Sigmoid colon (tissue), 7 donors: ENCODE measurements around the gene AP5B1. TPM values are rescaled to one million over a fixed set of nuclear protein-coding genes. Genes with fewer than 3 reads are reported as not detected.
A peak's percentile ranks its signal among the peaks of the same experiment; 100 is the strongest.
"Not testable (repeated sequence)": the region's sequence is repeated elsewhere in the genome, so short reads cannot be mapped to it uniquely, and the experiment has no call there.

Experiments
- DNase-seq: peaks from one replicate; pipeline ENCODE4 v3.0.0-alpha.2; 2019
- H3K27ac ChIP-seq, 4 donors: fragments of 200-600 bp; sonication (generic); one replicate each; pipeline ENCODE4 v1.5.1; 2016 to 2019; ENCODE audit warnings: mild to moderate bottlenecking in 1 of 4
- H3K27me3 ChIP-seq, 3 donors: fragments of 200-600 bp; sonication (generic); one replicate each; pipeline ENCODE4 v1.5.1; 2019; ENCODE audit warnings: mild to moderate bottlenecking in 1 of 3
- H3K36me3 ChIP-seq, 4 donors: fragments of 200-600 bp; sonication (generic); one replicate each; pipeline ENCODE4 v1.5.1; 2016 to 2019
- H3K4me1 ChIP-seq, 4 donors: fragments of 200-600 bp; sonication (generic); one replicate each; pipeline ENCODE4 v1.5.1; 2017 to 2019
- H3K4me3 ChIP-seq, 4 donors: fragments of 200-600 bp; sonication (generic); one replicate each; pipeline ENCODE4 v1.5.1; 2017 to 2019; ENCODE audit warnings: mild to moderate bottlenecking in 2 of 4, moderate library complexity in 1 of 4
- H3K9me3 ChIP-seq, 4 donors: fragments of 200-600 bp in 3 of 4; sonication (generic) in 3 of 4; one replicate each; pipeline versions ENCODE4 v1.5.1 to v1.6.1; 2013 to 2019
- CTCF ChIP-seq, 4 experiments: fragments of 450-650 bp in 3 of 4; fragments of 200-600 bp in 1 of 4; IDR thresholded peaks; one replicate each; pipeline ENCODE4 v1.5.1; 2016 to 2019; ENCODE audit warnings: antibody characterized with exemption in 4 of 4, mild to moderate bottlenecking in 3 of 4, moderate library complexity in 2 of 4
- EP300 ChIP-seq, 4 donors: sonication (generic); formaldehyde crosslinking; IDR thresholded peaks; one replicate each; pipeline ENCODE4 v1.6.1; 2017; ENCODE audit warnings: antibody characterized with exemption in 4 of 4
- POLR2A ChIP-seq, 2 donors: fragments of 450-650 bp; IDR thresholded peaks; one replicate each; pipeline ENCODE4 v1.6.1; 2016; ENCODE audit warnings: antibody characterized with exemption in 2 of 2, mild to moderate bottlenecking in 2 of 2, moderate library complexity in 2 of 2
- POLR2AphosphoS5 ChIP-seq, 4 donors: sonication (generic); formaldehyde crosslinking; IDR thresholded peaks; one replicate each; pipeline ENCODE4 v1.6.1; 2017; ENCODE audit warnings: antibody characterized with exemption in 4 of 4
- WGBS, 2 donors: extraction: QIAGEN DNeasy Blood & Tissue Kit; methylation state at CpG; one replicate each; pipeline ENCODE4 v1.1.7; 2013; 5-methylcytosine and 5-hydroxymethylcytosine counted together
- intact Hi-C: fragments of 100-400 bp; cut with DNase I; formaldehyde crosslinking; loops from one replicate; pipeline ENCODE4 v1.15.1; 2023
- polyA plus RNA-seq, 3 donors: library from polyadenylated mRNA; stranded (reverse); fragments of 200-250 nt; gene quantifications; one replicate each; pipeline ENCODE4 v1.2.3, GENCODE V29; 2013
- total RNA-seq, 4 donors: library from RNA; depleted of rRNA; stranded (reverse); fragments of >200 nt; gene quantifications; one replicate each; pipeline ENCODE4 v1.1.0, GENCODE V29; 2016
- donor health status: healthy with polysubstance abuse.
- donor health status: Bipolar disorder and iron deficiency.
- donor health status: healthy.

AP5B1 gene
- total and polyA plus RNA-seq, 7 donors: 6.6 to 14.6 (median 9.0) TPM

GRCh38 chr11:65773784-65774411 lies 6.9 kb downstream of the AP5B1 start:
- intact Hi-C loops: no loop called here
- WGBS, 2 donors: 39 to 68% methylated on average over 8 of the region's 8 CpGs

GRCh38 chr11:65771589-65772112 lies 9.1 kb downstream of the AP5B1 start:
- 15 to 58% methylated on average over 6 of the region's 6 CpGs for WGBS, 2 donors
- no peak for DNase-seq
- Histone ChIP-seq H3K27ac (no peak overlapping the region), H3K27me3 (no peaks in the 10 kb centered on the region), H3K9me3 (no peaks in the 10 kb centered on the region), H3K36me3 (peaks cover 0 to 3% (median 0%) of the 10 kb centered on the region in 4 donors), H3K4me3 (no peak overlapping the region), H3K4me1 (no peaks in the 10 kb centered on the region)
- intact Hi-C loops: no loop called here
- no peak for TF ChIP-seq CTCF (IDR thresholded peaks at IDR 0.05)
- TF ChIP-seq POLR2AphosphoS5 (IDR thresholded peaks at IDR 0.05): no peak
- TF ChIP-seq POLR2A (IDR thresholded peaks at IDR 0.05): no peak
- no peak for TF ChIP-seq EP300 (IDR thresholded peaks at IDR 0.05)

More at GRCh38 chr11:65773784-65774411, 6.9 kb downstream of the AP5B1 start:
- no peaks in the 10 kb centered on the region for H3K27me3 ChIP-seq
- no peak overlapping the region for H3K27ac ChIP-seq
- H3K4me3 ChIP-seq: no peak overlapping the region
- no peak for TF ChIP-seq EP300 (IDR thresholded peaks at IDR 0.05)
- TF ChIP-seq CTCF (IDR thresholded peaks at IDR 0.05): no peak
- TF ChIP-seq POLR2A (IDR thresholded peaks at IDR 0.05): no peak
- TF ChIP-seq POLR2AphosphoS5 (IDR thresholded peaks at IDR 0.05): no peak
- peaks cover 0 to 25% (median 14%) of the 10 kb centered on the region in 4 donors for H3K36me3 ChIP-seq
- no peaks in the 10 kb centered on the region for H3K9me3 ChIP-seq
- DNase-seq: peak; percentile 24
- H3K4me1 ChIP-seq: peaks cover 0 to 12% (median 5%) of the 10 kb centered on the region in 4 donors

- 84 to 89% methylated on average over 12 of the region's 12 CpGs for WGBS, 2 donors
Observed at GRCh38 chr11:65770951-65771567, 9.7 kb downstream of the AP5B1 start.

GRCh38 chr11:65767806-65768205 lies 13.0 kb downstream of the AP5B1 start:
- H3K9me3 ChIP-seq, H3K27me3 ChIP-seq, H3K27ac ChIP-seq, DNase-seq, H3K36me3 ChIP-seq, H3K4me3 ChIP-seq, intact Hi-C loops, H3K4me1 ChIP-seq: not testable (repeated sequence)
- WGBS, 2 donors: 74 to 87% methylated on average over 5 of the region's 5 CpGs

More at GRCh38 chr11:65770951-65771567, 9.7 kb downstream of the AP5B1 start:
- H3K27me3 ChIP-seq: no peaks in the 10 kb centered on the region
- no peaks in the 10 kb centered on the region for H3K4me1 ChIP-seq
- no peak overlapping the region for H3K27ac ChIP-seq
- intact Hi-C loops: no loop called here
- no peak for TF ChIP-seq CTCF (IDR thresholded peaks at IDR 0.05)
- TF ChIP-seq POLR2A (IDR thresholded peaks at IDR 0.05): no peak
- TF ChIP-seq EP300 (IDR thresholded peaks at IDR 0.05): no peak
- no peak for TF ChIP-seq POLR2AphosphoS5 (IDR thresholded peaks at IDR 0.05)
- H3K9me3 ChIP-seq: no peaks in the 10 kb centered on the region
- H3K4me3 ChIP-seq: no peak overlapping the region
- no peaks in the 10 kb centered on the region for H3K36me3 ChIP-seq
- DNase-seq: no peak

GRCh38 chr11:65767406-65767805 lies 13.4 kb downstream of the AP5B1 start:
- no peaks in the 10 kb centered on the region for H3K9me3 ChIP-seq
- WGBS, 2 donors: 78 to 84% methylated on average over 10 of the region's 10 CpGs
- H3K4me3 ChIP-seq: no peak overlapping the region
- TF ChIP-seq POLR2A (IDR thresholded peaks at IDR 0.05) (no peak), EP300 (IDR thresholded peaks at IDR 0.05) (no peak), CTCF (IDR thresholded peaks at IDR 0.05) (no peak), POLR2AphosphoS5 (IDR thresholded peaks at IDR 0.05) (no peak)
- intact Hi-C loops: no loop called here
- no peaks in the 10 kb centered on the region for H3K27me3 ChIP-seq
- H3K36me3 ChIP-seq: no peaks in the 10 kb centered on the region
- no peaks in the 10 kb centered on the region for H3K4me1 ChIP-seq
- no peak overlapping the region for H3K27ac ChIP-seq
- DNase-seq: no peak
